Renal cortical epithelial cell (primary cell): ENCODE data around the gene SSH2. TPM values are rescaled to one million over a fixed set of nuclear protein-coding genes. Genes with fewer than 3 reads are reported as not detected.

Experiments
- DNase-seq: peaks from one replicate; pipeline ENCODE4 v3.0.0-alpha.2; 2011; ENCODE audit warnings: low read depth
- total RNA-seq: library from RNA; depleted of rRNA; stranded (reverse); fragments of >200 nt; gene quantifications from 2 replicates; pipeline ENCODE4 v1.2.3, GENCODE V29; 2014

Gene SSH2
- total RNA-seq, 1 donor from 2014 or later, result 48.2 TPM

- no peak for DNase-seq
These were observed 318.5 kb downstream of the SSH2 start for GRCh38 chr17:29611351-29612093.

GRCh38 chr17:29610395-29610794 lies 319.6 kb downstream of the SSH2 start:
- no peak for DNase-seq

- DNase-seq, result no peak
These were observed 321.0 kb downstream of the SSH2 start for GRCh38 chr17:29608986-29609385.

- no peak for DNase-seq
These were observed 322.4 kb downstream of the SSH2 start for GRCh38 chr17:29607557-29608195.

- DNase-seq, result no peak
These were observed 326.8 kb downstream of the SSH2 start for GRCh38 chr17:29603109-29603674.

- no peak for DNase-seq
These were observed 332.5 kb downstream of the SSH2 start for GRCh38 chr17:29597361-29598172.

GRCh38 chr17:29596811-29597210 lies 333.2 kb downstream of the SSH2 start:
- DNase-seq, result no peak

- DNase-seq, result no peak
These were observed 333.9 kb downstream of the SSH2 start for GRCh38 chr17:29595943-29596774.

- DNase-seq, result no peak
These were observed 334.7 kb downstream of the SSH2 start for GRCh38 chr17:29595107-29595942.

GRCh38 chr17:29594519-29595090 lies 335.4 kb downstream of the SSH2 start:
- DNase-seq, result no peak

- DNase-seq, result no peak
These were observed 336.2 kb downstream of the SSH2 start for GRCh38 chr17:29593591-29594518.

GRCh38 chr17:29592850-29593551 lies 337.0 kb downstream of the SSH2 start, which contains the start of gene ANKRD13B:
TSS of gene ANKRD13B (plus strand) at chr17:29593132. CDS start at chr17:29593622, 490 bp downstream.
- no peak for DNase-seq

- DNase-seq, result peak; percentile 49
These were observed 338.1 kb downstream of the SSH2 start for GRCh38 chr17:29591737-29592608.

- DNase-seq, result peak; percentile 50
These were observed 338.8 kb downstream of the SSH2 start for GRCh38 chr17:29591146-29591736.

- no peak for DNase-seq
These were observed 339.4 kb downstream of the SSH2 start for GRCh38 chr17:29590411-29591145.
